SK-MEL-5 (cell line): ENCODE measurements around the gene FGFBP2. TPM values are rescaled to one million over a fixed set of nuclear protein-coding genes. Genes with fewer than 3 reads are reported as not detected.

ENCODE experiments used
- DNase-seq: peaks from one replicate; pipeline ENCODE4 v3.0.0-alpha.2; 2016; ENCODE audit warnings: low read depth, low spot score
- in situ Hi-C: cut with HindIII; loops from 2 replicates; pipeline ENCODE4 v1.10.0; 2016; ENCODE audit warnings: low sequenced_read_pairs, high pct_unique_total_duplicates, low pct_unique_long_range_greater_than_20kb
- polyA plus RNA-seq, 2 experiments: library from polyadenylated mRNA; depleted of rRNA; stranded (reverse); fragments of >200 nt; gene quantifications; 2 replicates each; pipeline ENCODE4 v1.2.3, GENCODE V29; 2015
- total RNA-seq: library from RNA; depleted of rRNA; stranded (reverse); fragments of >200 nt; shearing (Covaris generic); gene quantifications from 2 replicates; pipeline ENCODE4 v1.2.3, GENCODE V29; 2014; rRNA removed

FGFBP2 gene, protein sequence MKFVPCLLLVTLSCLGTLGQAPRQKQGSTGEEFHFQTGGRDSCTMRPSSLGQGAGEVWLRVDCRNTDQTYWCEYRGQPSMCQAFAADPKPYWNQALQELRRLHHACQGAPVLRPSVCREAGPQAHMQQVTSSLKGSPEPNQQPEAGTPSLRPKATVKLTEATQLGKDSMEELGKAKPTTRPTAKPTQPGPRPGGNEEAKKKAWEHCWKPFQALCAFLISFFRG
- total RNA-seq, result 14.5 and 15.4 TPM in 2 replicates
- 39.0 and 48.5 TPM in 2 replicates for polyA plus RNA-seq (2015; cell fraction: cytosol; rRNA removed)
- 5.2 and 5.4 TPM in 2 replicates for polyA plus RNA-seq (2015; cell fraction: nucleus; rRNA removed)

DNA sequence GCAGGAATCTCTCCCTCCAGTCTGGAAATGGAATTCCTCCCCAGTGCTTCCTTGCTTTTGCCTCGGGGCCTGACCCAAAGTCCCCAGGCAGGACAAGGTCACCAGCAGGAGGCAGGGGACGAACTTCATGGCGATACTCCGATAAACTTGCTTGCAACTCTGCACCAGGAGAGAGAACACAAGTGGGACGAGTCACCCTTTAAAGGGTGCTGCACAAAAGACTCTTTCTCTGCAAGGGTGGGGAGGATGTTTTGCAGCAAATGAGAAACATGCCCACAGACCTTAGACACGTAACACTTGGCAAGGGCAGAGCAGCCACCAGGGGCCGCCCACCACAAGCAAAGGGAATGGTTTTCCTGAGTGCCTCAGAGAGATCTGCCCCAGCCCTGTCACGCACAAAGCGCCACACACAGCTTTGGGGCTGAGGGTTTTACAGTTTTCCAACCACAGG, at the start of gene FGFBP2:
Gene FGFBP2, minus strand, starts transcription at position 175 of the 451 bp plus-strand sequence. Its CDS starts 46 bp downstream, at position 129.
- in situ Hi-C loops, result no loop called here
- DNase-seq, result peak; percentile 91

- no peak for DNase-seq
- in situ Hi-C loops, result loop anchor here (25.0 kb wide), 1 partner anchor 201 kb away; no protein-coding TSS in a partner anchor
These were observed 48.2 kb upstream of the FGFBP2 start for GRCh38 chr4:16011173-16011572.

DNA sequence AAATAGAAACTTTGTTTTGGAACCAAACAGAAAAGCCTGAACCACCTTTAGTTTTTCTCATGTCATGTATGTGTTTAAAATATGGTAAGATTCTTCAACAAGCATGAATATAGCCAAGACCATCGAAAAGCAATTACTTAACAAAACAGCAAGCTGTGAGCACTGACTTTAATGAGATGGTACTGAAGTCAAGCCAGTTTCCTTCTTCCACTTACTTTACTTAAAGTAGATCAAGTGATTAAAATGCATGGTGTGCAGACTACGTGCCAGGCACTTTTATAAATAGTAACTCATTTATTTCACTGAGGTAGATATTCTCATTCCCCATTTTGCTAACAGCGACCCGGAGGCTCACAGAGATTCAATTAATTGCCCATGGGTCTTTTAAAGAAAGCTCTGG, 46.2 kb upstream of the FGFBP2 start:
- no peak for DNase-seq
- in situ Hi-C loops, result loop anchor here (25.0 kb wide), 1 partner anchor 203 kb away; no protein-coding TSS in a partner anchor

- in situ Hi-C loops, result loop anchor here (25.0 kb wide), 1 partner anchor 205 kb away; no protein-coding TSS in a partner anchor
These were observed 44.6 kb upstream of the FGFBP2 start for GRCh38 chr4:16007471-16008095.

GRCh38 chr4:16006771-16007446, 43.9 kb upstream of the FGFBP2 start:
- in situ Hi-C loops, result loop anchor here (25.0 kb wide), 1 partner anchor 205 kb away; no protein-coding TSS in a partner anchor
- no peak for DNase-seq

More at GRCh38 chr4:16007471-16008095, 44.6 kb upstream of the FGFBP2 start:
- DNase-seq, result no peak

- no peak for DNase-seq
- in situ Hi-C loops, result loop anchor here (25.0 kb wide), 1 partner anchor 207 kb away; no protein-coding TSS in a partner anchor
These were observed 42.7 kb upstream of the FGFBP2 start for GRCh38 chr4:16005676-16006075.

- DNase-seq, result peak; percentile 89
- in situ Hi-C loops, result loop anchor here (25.0 kb wide), 1 partner anchor 211 kb away; no protein-coding TSS in a partner anchor
These were observed 38.5 kb upstream of the FGFBP2 start for GRCh38 chr4:16001484-16001858.

- in situ Hi-C loops, result loop anchor here (25.0 kb wide), 1 partner anchor 211 kb away; no protein-coding TSS in a partner anchor
- DNase-seq, result no peak
These were observed 37.9 kb upstream of the FGFBP2 start for GRCh38 chr4:16000708-16001483.

GRCh38 chr4:15996773-15997172, 33.8 kb upstream of the FGFBP2 start:
- in situ Hi-C loops, result no loop called here
- DNase-seq, result no peak

GRCh38 chr4:15995826-15996225, 32.9 kb upstream of the FGFBP2 start:
- in situ Hi-C loops, result no loop called here

GRCh38 chr4:15992167-15992485, 29.2 kb upstream of the FGFBP2 start:
- in situ Hi-C loops, result no loop called here
- DNase-seq, result no peak

More at GRCh38 chr4:15995826-15996225, 32.9 kb upstream of the FGFBP2 start:
- DNase-seq, result no peak

- in situ Hi-C loops, result no loop called here
These were observed 27.8 kb upstream of the FGFBP2 start for GRCh38 chr4:15990570-15991285.

DNA sequence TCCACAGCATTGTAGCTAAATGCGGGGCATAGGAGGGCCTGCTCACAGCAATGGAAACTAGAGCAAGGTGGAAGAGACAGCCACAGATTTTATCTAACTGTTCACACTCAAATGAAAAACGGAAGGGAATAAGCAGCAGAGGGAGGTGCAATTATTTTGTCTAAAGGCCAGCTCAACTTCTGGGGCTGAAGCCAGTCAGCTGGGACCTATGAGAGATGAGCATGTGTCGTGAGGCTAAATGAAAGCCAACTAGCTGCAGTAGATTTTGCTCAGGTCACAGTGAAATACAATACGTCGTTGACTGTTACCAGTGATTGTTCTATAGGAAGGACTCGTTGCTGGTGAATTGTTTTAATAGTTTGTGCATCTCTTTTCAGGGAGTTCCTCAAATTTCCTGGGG, 26.4 kb upstream of the FGFBP2 start:
- in situ Hi-C loops, result no loop called here
- no peak for DNase-seq

More at GRCh38 chr4:15990570-15991285, 27.8 kb upstream of the FGFBP2 start:
- no peak for DNase-seq

- DNase-seq, result no peak
- in situ Hi-C loops, result no loop called here
These were observed 25.2 kb upstream of the FGFBP2 start for GRCh38 chr4:15988222-15988621.

GRCh38 chr4:15986907-15987306, 23.9 kb upstream of the FGFBP2 start:
- DNase-seq, result no peak
- in situ Hi-C loops, result no loop called here

DNA sequence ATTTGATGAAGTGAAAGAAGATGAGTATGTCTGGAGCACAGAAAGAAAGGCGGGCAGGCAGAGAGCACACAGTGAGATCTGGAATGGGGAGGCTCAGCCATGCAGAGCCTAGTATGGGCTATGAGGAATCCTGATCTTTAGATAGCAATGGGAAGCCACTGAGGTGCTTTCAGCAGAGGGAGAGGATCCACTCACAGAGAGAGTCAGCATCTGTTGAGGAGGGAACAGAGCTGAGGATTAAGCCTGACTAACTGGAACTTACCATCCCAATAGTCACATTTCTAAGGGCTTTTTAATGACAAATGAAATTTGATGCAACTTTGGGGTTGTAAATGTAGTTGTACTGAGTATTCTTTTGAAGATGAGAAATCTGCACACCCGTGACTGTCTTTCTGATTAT, 20.6 kb upstream of the FGFBP2 start:
- in situ Hi-C loops, result no loop called here

More for the DNA sequence above, 20.6 kb upstream of the FGFBP2 start:
- DNase-seq, result no peak
